GM18907 (cell line): Measurements from ENCODE around the gene PPP1R3F.
"Not testable (repeated sequence)": the region's sequence is repeated elsewhere in the genome, so short reads cannot be mapped to it uniquely, and the experiment has no call there.

Experiments
- ATAC-seq: cut with Tn5 transposase; IDR thresholded peaks from one replicate; pipeline ENCODE4 v1.9.1; 2021; ENCODE audit warnings: mild to moderate bottlenecking, moderate library complexity; ENCODE audit not compliant: unreplicated experiment

Gene PPP1R3F

GRCh38 chrX:49310371-49310770, 40.8 kb downstream of the PPP1R3F start:
- no peak for ATAC-seq

GRCh38 chrX:49312176-49312575, 42.6 kb downstream of the PPP1R3F start:
- no peak for ATAC-seq

GRCh38 chrX:49316085-49316484, 46.5 kb downstream of the PPP1R3F start:
- ATAC-seq: no peak

- ATAC-seq: not testable (repeated sequence)
These were observed 52.1 kb downstream of the PPP1R3F start, which contains the start of gene GAGE12J for GRCh38 chrX:49321737-49322136. GAGE12J (plus strand) TSS chrX:49322037; CDS start chrX:49323194, 1,157 bp downstream.

- not testable (repeated sequence) for ATAC-seq
These were observed 52.7 kb downstream of the PPP1R3F start for GRCh38 chrX:49322266-49322665.

GRCh38 chrX:49323735-49324134, 54.1 kb downstream of the PPP1R3F start:
- ATAC-seq: not testable (repeated sequence)

- not testable (repeated sequence) for ATAC-seq
These were observed 60.8 kb downstream of the PPP1R3F start for GRCh38 chrX:49330421-49330820.

GRCh38 chrX:49331282-49331681, 61.7 kb downstream of the PPP1R3F start, which contains the start of gene GAGE13:
GAGE13 (plus strand) TSS chrX:49331582; CDS start chrX:49332738, 1,156 bp downstream.
- not testable (repeated sequence) for ATAC-seq

- not testable (repeated sequence) for ATAC-seq
These were observed 62.2 kb downstream of the PPP1R3F start for GRCh38 chrX:49331841-49332240.
